ENCODE results near the gene LINGO1. TPM values are rescaled to one million over a fixed set of nuclear protein-coding genes. Genes with fewer than 3 reads are reported as not detected.

The LINGO1 gene
- total and polyA plus RNA-seq, 9 of the 15 experiments (the other 6 are each of a cell fraction or from before 2014, with no cell fraction given), result 0.07 to 15.3 (median 2.1) TPM

- H3K4me2 ChIP-seq (ENCODE audit: insufficient read depth, low read length), result no peak overlapping the region
- ATAC-seq (no peak), DNase-seq (ENCODE audit: extremely low read depth in 1 of 4, low spot score in 3 of 4) (no peak), FAIRE-seq (no peak)
- H2AFZ ChIP-seq (ENCODE audit: low read depth, low read length), result no peak overlapping the region
- H3K9me1 ChIP-seq (ENCODE audit: control insufficient read depth, insufficient read depth, low read length), result no peaks in the 10 kb centered on the region
- 23% methylated on average over 6 of the region's 6 CpGs for WGBS (ENCODE audit: insufficient coverage, low coverage, missing lambda C conversion rate)
- no peaks in the 10 kb centered on the region for H3K36me3 ChIP-seq (ENCODE audit: control insufficient read depth, insufficient read depth, low read length)
- H3K9ac ChIP-seq (ENCODE audit: insufficient read depth in 1 of 2, low read depth in 2 of 2, low read length in 2 of 2), result no peak overlapping the region
- in situ Hi-C loops (cut with MboI) (no loop called here), intact Hi-C loops (cut with micrococcal nuclease) (loop anchor here (1.0 kb wide), 1 partner anchor 25 kb away; no protein-coding TSS in a partner anchor)
- TF ChIP-seq ZNF347 (CRISPR knock-in tag; IDR thresholded peaks at IDR 0.05; ENCODE audit: low read depth), result no peak
- TF ChIP-seq MAFG (tag; conservative IDR thresholded peaks at IDR 0.05), result no peak
- TF ChIP-seq SIN3A (IDR thresholded peaks at IDR 0.05; ENCODE audit: borderline replicate concordance in 2 of 2, control insufficient read depth in 1 of 2, low read depth in 2 of 2, low read length in 2 of 2), result no peak
- TF ChIP-seq STAT6 (CRISPR knock-in tag; IDR thresholded peaks at IDR 0.05), result no peak
- TF ChIP-seq ELK3 (CRISPR knock-in tag; IDR thresholded peaks at IDR 0.05), result no peak
- H3K9me3 ChIP-seq (replicated peaks; ENCODE audit: control insufficient read depth, insufficient read depth, low read depth, low read length), result no peaks in the 10 kb centered on the region
- H3K79me2 ChIP-seq (ENCODE audit: control insufficient read depth, insufficient read depth, low read length), result no peaks in the 10 kb centered on the region
- no peak overlapping the region for H3K27ac ChIP-seq (ENCODE audit: extremely low read depth, low read depth, low read length)
- CTCF ChIA-PET (ENCODE audit: low intra/inter-chr PET ratio), result no interaction called here
- H4K20me1 ChIP-seq (replicated peaks; ENCODE audit: control insufficient read depth, insufficient read depth, low read length), result 0 out of 2 replicates have a peak, but pooled peaks cover 4% of the 10 kb centered on the region
- BruUV-seq (replicated peaks), result no TSS peak
- H3K4me1 ChIP-seq (replicated peaks in 1 of 2; ENCODE audit: control insufficient read depth in 2 of 2, insufficient read depth in 2 of 2, low read length in 2 of 2), result peaks cover 0 to 16% of the 10 kb centered on the region in 2 experiments; a peak in 3 of 5 replicates
- peaks cover 13 to 65% of the 10 kb centered on the region in 2 experiments; a peak in 4 of 5 replicates for H3K27me3 ChIP-seq (ENCODE audit: control insufficient read depth in 2 of 2, insufficient read depth in 2 of 2, low read length in 2 of 2)
- no peak overlapping the region for H3K4me3 ChIP-seq
- POLR2A ChIA-PET, result interaction anchor here (0.6 to 0.7 kb wide), 3 partner anchors 8 to 223 kb away, joined by 3 read pairs; no protein-coding TSS in a partner anchor
These were observed 25.6 kb upstream of the LINGO1 start for GRCh38 chr15:77658304-77658703.
